Measurements from ENCODE around the gene CD2.

DNA sequence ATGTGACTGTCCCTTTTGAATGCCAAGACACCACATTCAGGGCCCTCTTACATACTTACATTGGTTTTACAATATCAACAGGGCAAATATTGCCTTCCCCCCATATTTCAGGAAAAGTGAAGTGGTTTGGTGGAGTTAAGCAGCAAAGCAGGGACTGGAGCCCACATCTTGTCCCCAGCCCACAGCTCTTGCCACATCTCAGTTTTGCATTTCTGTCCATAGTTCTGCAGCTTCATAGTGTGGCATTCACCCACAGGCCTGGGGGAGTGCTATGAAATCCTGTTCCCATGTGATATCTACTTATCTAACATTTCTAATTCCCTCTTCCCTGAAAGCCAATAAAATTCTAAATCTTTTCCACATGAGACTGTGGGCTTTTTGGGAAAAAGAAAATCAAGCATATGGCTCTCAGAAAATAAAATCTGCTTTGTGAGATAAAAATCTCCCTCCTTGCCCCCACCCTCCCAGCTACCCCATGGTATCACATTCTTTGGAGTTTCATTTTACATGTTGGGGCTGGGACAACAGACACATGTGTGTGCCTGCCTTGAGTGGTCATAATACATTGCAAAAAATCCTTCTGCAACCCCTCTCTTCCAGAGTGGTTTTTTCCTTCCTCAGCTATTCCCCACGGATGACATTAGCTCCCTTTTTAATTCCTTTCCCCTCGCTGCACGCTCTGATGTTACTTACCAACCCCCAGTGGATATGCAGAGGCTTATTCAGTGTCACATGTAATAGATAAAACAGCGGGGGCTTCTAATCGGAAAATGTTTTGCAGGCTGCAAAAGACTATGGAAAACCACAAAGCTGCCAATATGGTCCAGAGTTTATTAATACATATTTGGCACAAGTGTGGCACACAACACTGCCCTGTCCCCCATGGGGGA is 20.5 kb upstream of the CD2 start:
- TF ChIP-seq, protein P1, sequence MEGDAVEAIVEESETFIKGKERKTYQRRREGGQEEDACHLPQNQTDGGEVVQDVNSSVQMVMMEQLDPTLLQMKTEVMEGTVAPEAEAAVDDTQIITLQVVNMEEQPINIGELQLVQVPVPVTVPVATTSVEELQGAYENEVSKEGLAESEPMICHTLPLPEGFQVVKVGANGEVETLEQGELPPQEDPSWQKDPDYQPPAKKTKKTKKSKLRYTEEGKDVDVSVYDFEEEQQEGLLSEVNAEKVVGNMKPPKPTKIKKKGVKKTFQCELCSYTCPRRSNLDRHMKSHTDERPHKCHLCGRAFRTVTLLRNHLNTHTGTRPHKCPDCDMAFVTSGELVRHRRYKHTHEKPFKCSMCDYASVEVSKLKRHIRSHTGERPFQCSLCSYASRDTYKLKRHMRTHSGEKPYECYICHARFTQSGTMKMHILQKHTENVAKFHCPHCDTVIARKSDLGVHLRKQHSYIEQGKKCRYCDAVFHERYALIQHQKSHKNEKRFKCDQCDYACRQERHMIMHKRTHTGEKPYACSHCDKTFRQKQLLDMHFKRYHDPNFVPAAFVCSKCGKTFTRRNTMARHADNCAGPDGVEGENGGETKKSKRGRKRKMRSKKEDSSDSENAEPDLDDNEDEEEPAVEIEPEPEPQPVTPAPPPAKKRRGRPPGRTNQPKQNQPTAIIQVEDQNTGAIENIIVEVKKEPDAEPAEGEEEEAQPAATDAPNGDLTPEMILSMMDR (IDR thresholded peaks at IDR 0.05) = no peak
- no peak for TF ChIP-seq POLR2A (IDR thresholded peaks at IDR 0.05)
- TF ChIP-seq POLR2AphosphoS5 (IDR thresholded peaks at IDR 0.05) = no peak
- no peak for TF ChIP-seq EP300 (IDR thresholded peaks at IDR 0.05)
